Activated CD8-positive, alpha-beta memory T cell treated with anti-CD3 and anti-CD28 coated beads, Interleukin-2, amount 50 U/mL, for 1 hour (primary cell): ENCODE data around the gene WDR46.

Experiments used
- DNase-seq: peaks from one replicate; pipeline ENCODE4 v3.0.0-alpha.2; 2020; ENCODE audit errors: extremely low read depth

The WDR46 gene

DNA sequence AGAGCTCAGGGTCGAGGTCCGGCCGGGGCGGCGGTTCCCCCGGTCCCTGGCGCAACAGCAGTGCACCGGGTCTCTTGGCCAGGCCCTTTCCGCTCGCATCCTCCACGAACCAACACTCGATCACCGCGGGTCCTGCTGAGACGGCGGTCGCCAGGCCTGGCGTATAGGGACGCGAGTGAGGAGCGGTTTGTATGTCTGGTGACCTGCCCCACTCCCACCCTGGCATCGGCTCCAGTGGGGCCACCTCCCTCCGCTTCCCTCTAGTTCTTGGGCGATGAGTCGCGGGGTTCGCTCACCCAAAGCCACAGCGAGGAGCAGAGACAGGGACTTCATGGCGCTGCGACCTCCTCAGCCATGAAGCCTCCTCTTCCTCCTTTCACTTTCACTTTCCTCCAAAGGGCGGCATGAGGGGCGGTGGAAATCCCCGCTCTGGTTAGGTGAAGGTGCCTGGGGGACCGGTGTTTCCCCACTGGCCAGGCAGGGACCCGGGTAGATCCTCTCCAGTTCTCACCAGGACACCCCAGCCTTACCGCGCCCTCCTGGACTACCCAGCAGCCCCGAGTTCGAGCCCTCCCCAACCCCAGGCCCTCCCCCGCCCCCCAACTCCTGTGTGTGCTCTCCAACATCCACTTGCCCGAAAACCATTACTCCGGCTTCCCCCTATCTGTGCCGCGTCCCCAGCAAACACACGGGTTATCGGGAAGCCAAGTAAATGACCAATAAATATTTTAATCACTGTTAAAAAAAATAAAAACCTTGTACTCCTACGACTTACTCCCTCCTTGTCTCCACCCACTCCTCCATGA is 24.9 kb upstream of the WDR46 start, which contains the start of gene TAPBP:
Gene TAPBP (minus strand): TSS at position 370 of the 806 bp plus-strand sequence. CDS start 37 bp downstream, at position 333.
- no peak for DNase-seq

DNA sequence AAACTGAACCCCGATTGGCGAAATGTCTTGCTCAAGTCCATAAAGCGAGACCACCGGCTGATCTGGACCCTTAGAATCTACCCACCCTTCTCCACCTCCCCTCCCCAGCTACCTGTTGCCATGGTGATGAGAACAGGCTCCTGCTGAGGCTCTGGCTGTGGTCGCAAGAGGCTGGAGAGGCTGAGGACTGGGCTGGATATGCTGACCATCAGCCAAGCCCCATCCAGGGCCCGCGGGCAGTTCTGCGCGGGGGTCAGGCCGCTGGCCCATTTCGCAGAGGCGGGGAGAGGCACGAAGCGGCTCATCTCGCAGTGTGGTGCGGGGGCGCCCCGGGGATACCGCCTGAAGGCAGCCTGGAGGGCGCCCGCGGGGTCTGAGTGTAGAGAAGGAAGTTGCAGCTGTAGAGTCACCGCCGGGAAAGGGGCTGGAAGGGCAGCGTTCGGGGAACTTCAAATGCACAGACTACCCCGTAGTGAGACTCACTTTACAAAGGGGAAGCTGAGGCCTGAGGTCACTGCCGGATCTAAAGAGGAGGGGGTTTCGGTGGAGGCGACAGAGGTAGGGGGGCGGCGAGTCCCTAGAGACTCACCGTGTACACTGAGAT is 24.2 kb upstream of the WDR46 start:
- DNase-seq, result no peak

DNA sequence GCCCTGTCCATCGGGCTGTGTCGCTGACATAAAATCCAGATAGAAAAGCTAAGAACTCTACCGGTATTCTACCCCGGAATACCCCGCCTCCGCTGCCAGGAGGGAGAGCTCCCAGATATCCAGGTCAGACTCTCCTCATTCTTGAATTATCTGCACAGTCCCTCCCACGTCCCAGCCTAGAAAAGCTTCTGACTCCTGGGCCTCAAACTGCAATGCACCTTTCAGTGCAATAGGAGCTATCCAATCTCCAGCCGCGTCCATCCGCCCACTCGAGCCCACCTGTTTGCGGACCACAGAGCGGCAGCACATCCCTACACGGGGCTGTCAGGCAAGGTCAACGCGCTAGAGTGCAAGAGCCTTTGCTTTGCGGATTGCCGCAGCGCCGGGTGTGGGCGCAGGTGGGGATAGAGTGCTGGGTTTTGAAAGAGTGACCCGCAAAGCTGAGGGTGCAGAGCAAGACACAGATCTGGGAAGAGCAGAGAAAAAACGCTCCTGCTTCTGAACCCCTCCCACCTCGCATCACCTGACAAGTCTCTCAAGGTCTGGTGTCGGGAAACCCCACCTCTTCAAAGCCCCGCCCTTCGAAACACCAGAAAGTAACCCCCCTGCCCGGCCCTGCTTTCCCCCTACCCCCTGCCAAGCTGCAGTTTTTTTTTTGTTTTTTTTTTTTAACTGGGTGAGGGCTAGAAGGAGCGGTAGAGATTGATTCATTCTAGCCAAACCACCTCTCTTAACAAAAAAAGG is 23.5 kb upstream of the WDR46 start:
- peak; percentile 79 for DNase-seq

DNA sequence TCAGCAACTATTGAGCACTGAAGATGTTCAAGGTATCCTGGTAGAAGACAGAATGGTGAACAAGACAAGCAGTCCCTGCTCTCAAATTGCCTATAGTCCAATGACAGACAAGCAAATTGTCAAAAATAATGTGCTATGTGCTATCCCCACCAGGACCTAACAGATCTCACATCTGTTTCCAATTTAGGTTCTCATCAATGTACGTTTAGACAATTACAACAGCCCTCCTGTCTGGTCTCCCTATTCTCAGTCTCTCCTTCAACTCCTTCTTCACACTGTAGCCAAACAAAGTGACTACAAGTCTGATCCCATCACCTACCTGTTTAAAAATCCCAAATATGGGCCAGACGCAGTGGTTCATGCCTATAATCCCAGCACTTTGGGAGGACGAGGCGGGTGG is 17.3 kb upstream of the WDR46 start:
- no peak for DNase-seq

DNA sequence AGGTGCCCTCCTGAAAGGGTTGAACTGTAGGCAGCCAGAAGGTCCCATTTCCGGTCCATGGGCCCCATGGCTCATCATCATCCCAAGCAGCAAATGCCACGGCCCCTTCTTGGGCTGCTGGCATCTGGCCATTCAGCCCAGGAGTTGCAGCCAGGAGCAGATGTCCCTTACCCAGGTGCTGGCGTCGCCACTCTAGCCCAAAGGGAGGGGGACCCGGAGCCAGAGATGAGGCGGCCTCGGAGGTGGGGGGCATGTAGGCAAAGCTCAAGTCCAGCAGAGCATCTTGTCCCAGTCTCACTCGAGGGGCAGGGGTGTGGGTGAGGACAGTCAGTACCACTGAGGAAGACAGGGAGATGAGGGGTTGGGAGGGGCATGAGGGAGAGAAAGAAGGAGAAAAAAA is 16.0 kb upstream of the WDR46 start:
- no peak for DNase-seq

DNA sequence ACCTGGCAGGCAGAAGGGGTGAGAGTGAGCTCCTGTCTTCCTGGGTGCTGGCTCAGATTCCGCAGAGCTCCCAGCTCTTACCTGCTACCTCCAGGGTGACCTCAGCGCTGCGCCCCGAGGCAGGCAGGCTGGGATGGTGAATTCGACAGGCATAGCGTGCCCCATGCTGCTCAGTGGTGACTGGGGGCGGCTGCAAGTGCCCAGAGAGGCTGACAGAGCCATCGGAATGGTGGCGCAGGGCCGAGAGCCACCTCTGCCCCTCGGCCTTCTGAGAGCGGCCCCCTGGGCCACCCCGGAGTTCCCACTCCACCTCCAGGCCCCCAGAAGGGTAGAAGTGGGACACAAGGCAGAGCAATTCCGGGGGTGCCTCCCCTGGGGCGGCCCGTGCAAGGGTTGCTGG is 15.2 kb upstream of the WDR46 start:
- DNase-seq, result no peak

DNA sequence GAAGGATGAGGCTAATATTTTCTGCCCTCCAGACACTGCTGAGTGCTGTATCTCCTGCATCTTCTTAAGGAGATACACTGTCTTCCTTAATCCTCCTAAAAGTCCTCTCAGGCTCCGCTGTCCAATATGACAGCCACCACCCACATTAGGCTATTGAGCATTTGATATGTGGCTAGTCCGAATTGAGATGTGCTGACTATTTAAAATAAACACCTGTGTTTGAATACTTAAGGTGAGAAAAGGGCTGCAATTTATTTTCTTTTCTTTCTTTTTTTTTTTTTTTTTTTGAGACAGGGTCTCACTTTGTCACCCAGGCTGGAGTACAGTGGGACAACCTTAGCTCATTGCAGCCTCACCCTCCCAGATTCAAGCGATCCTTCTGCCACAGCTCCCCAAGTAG is 12.8 kb upstream of the WDR46 start:
- DNase-seq, result no peak

DNA sequence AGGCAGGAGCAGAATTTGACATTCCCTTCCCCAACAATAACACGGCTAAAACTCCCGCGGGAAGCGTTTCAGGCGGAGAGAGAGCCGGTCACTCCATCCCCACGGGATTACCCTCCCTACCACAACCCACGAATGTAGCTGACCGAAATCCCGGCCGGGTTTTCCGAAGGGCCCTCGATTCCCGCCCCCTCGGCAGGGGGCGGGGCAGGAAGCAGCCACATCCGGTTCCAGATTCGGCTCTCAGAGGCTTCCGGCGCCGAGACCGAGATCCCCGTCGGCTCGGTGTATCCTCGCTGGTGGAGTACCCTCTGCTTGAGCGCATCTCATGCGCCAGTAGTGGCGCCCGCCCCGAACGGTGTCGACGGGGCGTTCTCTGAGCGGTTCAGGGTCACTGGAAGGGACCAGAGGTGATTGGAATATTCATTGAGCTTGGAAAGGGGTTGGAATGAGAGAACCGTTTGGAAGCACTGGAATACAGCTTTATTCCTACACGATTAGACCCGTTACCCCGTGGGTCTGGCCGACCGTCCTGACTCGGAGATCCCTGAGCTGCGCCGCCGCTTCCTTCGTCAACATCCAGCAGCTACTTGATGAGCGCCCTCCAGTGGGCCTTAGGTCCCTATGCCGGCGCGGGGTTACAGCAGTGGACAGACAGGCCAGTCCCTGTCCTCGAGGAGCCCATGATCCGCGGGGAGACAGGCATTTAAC is 10.4 kb upstream of the WDR46 start:
- DNase-seq, result peak; percentile 81

DNA sequence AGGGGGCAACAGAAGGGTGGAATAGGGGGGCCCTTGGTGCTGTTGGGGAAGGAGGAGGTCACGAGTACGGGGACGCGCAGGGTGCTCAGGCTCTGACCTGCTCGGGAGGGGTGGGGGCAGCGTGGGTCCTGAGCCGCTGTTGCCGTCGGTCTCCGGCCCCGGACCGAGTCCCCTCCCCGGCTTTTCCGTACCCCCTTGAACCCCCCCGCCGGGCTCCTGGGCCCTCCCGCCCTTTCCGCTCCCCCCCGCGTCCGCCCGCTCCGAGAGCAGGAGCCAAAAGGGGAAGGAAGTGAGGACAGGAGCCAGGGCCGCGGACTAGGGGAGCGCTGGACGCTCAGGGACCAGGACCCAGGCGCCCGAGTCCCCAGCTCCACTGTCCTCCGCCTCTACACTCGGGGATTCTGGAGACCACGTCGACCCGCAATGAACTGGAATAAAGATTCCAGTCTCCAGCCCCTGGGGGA is 9.8 kb upstream of the WDR46 start, which contains the start of gene RGL2:
Gene RGL2 (minus strand): TSS at position 170 of the 464 bp plus-strand sequence. CDS start 332 bp downstream, outside the sequence.
- DNase-seq, result no peak

DNA sequence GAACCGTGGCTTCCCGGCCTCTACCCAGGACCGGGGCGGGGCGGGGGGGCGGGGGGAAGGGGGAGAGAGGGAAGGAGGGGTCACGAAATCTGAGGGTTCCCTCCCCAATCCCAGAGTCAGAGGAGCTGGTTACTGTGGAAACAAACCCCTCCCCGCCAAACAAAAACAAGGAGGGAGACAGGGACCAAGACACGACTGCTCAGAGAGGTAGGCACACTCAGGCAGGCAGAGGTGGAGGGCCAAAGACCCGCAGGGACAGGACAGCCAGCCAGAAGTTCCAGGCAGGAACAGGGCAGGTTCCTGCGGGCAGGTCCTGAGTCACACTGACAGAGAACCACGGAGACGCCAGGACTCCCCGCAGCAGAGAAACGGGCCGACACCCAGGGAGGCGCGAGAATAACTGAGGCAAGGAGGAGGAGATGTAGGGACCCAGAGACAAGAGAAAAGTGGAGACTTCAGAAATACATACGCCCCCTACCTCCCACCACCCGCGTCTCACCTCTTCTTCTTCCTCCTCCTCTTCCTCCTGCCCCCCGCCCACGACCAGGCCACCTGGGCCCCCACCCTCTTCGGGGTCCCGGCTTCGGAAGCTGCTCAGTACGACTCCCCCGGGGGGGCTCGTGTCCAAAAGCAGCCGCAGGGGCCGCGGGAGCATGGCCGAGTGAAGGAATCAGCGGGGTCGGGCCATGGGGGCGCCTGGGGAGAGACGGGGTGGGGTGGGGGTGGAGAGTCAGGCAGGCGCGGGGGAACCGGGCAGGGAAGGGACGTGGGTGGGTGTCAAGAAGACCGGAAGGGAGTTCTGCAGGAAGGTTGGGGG is 9.1 kb upstream of the WDR46 start:
- no peak for DNase-seq

DNA sequence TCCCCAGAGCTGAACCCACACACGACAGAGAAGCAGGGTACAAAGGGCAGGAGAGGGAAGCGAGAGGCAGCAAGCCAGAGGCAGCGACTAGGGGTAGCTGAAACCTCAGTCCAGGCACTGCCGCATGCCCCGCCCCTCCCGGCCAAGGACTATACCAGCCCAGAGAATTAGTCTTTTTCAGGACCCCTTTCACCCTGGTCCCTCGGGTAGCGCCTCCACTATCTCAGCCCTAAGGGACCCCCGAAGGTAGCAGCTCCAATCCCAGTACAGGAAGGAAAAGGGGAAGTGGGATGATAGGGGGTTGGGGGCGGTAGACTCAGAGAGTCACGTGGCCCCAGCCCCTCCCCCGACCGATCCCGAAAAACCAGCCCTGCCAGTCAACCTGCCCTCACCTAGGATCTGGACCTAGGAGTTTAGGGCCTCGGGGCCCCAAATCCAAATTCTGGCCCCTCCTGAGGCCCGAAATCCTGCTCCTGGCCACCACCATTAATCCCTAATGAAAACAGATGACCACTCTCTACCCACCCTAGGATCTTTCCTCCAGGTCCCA is 8.4 kb upstream of the WDR46 start:
- no peak for DNase-seq

DNA sequence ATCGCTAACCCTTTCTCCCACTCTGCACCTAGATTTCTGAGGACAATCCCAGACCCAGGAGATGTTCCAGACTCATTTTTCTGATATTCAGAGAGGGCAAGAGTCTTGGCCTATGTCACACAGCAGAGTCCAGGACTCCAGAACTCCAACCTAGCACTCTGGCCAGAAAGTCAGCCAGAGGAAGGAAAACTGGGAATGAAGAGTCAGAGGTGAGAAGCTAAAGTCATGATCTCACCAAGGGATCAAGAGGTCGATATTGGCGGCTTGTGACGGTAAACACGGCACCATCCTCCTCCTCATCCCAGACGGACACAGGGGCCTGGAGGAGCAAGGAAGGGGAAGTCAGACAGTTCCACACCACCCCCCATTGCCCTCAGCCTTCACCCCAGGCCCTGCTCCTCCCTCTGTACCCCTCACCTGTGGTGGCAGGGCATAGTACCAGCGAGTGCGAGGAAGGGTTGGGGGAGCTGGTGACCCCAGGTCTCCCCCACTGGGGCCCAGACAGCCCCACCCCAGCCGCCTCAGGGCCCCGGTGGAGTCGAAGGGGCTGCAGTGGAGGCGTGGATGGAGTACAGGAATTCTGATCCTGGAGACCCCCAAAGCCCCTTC is 7.9 kb upstream of the WDR46 start:
- no peak for DNase-seq

DNA sequence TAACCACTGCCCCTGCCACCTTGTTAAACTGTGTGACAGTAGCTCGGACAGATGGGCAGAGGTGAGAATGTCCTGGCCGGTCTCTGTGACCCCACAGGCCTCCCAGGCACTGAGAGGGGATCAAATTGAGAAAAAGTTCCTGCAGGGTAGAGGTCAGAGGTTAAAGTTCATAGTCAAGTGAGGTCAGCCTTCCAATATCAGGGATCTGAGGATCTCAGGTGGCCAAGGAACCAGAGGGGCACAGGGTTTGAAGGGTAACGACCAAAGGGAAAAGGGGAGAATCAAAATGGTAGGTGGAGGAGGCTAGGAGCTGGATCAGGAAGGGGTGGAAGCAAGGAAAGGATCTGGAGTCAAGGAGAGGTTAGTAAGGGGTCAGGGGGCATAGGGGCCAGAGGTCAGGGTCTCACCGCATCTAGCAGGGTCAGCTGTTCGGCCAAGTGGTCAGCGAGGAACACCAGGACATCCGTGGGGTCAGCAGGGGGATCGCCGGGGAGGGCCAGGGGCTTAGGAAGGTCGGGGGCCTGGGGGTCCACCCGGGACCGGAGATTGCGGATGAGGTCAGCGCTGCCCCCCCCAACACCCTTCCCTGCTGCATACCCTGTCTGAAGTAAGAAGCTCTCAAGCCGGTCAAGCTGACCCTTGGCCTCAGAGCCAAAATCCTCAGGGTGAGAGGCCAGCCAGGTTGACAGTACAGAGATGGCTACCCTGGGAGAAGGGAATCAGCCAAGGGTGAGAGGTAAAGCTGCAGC is 6.8 kb upstream of the WDR46 start:
- DNase-seq, result no peak

DNA sequence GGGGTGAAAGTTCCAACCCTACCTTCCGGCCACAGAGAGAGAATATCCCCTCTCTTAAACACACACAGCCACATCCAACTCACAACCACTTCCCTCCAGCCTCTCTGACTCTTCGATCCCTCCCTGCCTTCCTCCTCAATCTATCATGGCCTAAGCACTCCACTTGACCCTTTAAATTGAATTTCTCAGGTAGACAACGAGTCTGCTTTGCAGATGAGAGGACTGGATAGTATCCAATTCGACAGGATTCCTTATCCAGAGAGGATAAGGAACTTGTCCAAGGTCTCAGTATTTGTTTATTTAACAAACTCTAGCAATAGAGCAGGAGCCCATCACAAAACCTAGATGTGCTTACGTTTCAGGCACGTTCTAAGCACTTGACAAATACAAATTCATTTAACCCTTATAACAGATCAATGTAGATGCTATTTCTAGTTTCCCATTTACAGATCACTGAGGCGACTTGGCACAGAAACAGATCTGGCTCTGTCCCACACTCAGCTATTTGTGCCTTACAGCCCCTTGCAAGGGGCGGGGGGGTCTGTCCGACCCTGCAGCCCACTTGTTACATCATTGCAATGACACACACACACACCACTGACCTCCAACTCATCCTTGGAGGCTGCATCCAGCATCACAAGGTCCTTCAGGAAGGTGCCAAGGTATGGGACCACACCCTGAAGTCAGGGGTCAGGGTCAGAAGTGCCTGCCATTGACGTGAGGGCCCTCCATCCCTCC is 5.2 kb upstream of the WDR46 start:
- no peak for DNase-seq

DNA sequence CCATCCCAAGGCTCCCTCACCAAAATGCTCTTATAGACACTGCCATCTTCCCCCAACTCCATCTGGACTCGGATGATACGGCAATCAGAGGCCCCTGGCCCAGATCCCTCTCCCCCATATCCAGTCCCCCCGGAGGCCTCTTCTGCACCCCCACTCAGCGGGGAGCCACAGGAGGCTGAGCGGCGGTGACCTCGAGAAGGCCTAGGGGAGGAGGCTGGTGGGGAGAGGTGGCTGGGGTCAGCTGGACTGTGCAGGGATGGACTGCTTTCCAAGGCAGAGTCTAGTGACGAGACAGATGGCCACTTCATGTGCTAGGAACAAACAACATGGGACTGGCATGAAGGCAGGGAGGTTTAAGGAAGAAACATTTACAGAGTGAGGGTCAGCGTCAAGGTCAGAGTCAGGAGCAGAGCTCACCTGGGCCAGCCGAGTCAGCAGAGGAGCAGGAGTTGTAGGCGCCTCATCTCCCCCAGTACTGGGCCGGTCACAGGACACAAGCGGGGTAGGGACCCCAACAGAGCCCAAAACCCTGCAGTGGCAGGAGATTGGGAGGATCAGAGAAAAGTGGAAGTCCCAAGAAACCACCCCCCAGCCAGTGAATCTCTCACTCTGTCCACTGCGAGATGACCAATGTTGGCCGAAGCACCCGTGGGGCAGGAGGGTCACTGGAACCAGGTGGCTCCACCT is 4.1 kb upstream of the WDR46 start:
- no peak for DNase-seq

DNA sequence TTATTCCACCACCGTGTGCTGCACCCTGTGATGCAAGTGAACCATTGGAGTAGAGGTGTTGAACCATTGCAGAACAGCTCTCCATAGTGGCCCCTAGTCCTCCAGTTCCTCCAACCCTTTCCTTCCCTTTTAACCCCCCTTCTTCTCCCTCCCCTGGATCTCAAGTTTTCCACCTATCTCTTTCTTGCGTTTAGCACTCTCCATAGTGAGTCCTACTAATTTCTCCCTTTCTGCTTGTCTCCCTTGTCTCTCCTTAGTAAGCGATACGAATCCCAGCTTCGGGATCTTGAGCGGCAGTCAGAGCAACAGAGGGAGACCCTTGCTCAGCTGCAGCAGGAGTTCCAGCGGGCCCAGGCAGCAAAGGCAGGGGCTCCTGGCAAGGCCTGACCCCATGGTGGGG is 1.4 kb upstream of the WDR46 start:
- no peak for DNase-seq

DNA sequence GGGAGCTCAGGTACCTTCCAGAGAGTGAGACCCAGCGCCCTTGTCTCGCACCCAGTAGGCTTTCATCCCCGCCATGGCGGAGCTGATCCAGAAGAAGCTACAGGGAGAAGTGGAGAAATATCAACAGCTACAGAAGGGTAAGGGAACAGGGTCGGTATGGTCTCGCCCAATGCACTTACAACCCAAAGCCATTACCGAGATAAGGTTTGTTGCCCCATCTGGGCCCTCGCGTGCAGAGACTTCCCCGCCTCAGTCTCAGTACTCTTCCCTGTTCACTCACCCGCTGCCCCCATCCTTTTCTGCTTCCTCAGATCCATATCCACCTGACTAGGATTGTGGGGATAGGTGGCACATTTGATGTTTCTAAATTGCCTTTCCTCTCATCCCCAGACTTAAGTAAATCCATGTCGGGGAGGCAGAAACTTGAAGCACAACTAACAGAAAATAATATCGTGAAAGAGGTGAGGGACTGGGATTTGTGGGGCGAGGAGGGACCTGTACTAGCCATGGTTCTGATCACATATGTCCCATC is 811 bp upstream of the WDR46 start:
- no peak for DNase-seq
